Fibroblast of skin of left biceps (primary cell): Measurements from ENCODE around the gene CTDSPL.
"Not testable (repeated sequence)": the region's sequence is repeated elsewhere in the genome, so short reads cannot be mapped to it uniquely, and the experiment has no call there.

ENCODE experiments used
- DNase-seq, 2 experiments: peaks; one replicate each; pipeline ENCODE4 v3.0.0-alpha.2; 2013; ENCODE audit warnings: low read depth in 2 of 2

Gene CTDSPL

DNA sequence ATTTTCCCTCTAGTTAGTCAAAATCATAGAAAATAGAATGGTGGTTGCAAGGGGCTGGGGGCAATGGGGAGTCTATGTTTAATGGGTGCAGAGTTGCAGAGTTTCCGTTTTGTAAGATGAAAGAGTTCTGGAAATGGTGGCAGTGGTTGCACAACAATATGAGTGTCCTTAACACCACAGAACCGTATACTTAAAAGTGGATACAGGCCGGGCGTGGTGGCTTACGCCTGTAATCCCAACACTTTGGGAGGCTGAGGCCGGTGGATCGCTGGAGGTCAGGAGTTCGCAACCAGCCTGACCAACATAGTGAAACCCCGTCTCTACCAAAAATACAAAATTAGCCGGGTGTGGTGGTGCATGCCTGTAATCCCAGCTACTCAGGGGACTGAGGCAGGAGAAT lies 126.7 kb downstream of the CTDSPL start:
- not testable (repeated sequence) for DNase-seq

DNA sequence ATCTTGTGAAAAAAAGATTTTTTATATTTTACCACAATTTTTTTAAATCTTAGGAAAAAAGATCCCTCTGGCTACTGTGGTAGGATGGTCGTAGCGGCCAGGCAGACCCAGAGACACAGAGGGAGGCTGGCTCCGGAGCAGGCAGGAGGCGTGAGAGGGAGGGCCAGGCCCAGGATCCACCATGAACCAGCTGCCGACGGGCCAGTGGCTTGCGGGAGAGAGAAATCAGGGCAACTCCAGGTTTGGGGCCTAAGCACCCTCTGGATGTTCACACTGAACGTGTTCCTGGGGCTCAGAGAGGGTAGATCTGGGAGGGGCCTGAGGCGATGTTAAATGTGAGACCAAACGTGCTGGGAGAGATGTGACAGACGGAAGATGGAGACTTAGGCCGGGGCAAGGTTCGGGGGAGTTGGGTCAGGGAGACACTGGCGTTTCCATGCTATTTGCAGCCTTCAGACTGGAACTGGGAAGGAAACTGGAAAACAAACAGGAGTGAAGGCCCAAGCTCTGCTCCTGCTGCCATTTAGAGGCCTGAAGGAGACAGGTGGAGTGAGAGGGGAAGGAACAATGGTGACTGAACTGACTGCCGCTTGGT lies 127.3 kb downstream of the CTDSPL start:
- DNase-seq = no peak

DNA sequence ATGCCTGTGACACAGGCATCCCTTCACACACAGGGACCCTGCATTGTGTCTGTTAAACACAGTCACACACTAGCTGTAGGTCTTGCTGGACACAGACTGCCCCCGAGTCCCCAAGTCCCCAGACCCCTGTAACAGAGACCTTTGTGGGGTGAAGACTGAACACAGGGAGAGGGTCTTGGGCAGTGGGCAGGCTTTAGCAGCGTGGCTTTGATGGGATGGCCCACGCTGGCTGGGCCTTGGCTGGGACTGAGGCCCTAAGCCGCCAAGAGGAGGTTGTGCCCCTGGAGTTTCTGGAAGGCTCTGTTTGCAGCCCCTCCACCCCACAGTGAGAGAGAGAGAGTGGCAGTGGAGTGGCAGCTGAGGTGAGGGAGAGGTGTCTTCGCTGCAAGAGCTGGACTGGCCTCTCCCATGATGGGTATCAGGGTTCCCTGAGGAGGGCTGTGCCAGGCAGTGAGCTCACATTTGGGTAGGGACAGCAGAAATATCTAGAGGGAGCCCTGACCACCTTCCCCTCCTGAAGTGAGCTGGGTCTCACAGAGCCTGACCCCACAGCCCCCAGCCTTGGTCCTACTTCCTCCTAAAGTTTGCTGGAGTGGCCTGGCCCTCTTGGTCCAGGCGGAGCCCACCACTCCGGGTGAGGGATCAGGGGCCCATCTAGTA lies 128.3 kb downstream of the CTDSPL start:
- DNase-seq = no peak

DNA sequence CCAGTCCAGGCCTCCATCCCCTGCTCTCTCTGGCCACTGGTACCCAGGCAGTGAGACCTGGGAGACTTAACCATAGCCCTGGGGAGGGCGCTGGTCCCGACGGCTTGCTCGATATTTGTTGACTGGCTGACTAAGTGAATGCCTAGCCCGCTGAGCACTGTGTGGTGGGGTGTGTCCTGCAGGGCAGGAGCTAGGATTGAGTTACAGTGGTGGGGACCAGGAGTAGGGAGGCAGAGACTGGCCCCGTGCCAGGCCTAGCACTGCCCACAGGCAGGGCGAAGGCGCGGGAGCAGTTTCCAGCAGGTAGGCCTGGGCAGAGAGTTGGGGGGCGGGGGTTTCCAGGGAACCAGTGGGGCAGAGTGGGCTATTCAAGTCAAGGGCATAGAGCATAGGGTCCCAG lies 128.8 kb downstream of the CTDSPL start, which contains the start of gene VILL:
VILL (plus strand) TSS at position 260 of the 400 bp plus-strand sequence. CDS start 2,887 bp downstream, outside the sequence.
- no peak for DNase-seq

DNA sequence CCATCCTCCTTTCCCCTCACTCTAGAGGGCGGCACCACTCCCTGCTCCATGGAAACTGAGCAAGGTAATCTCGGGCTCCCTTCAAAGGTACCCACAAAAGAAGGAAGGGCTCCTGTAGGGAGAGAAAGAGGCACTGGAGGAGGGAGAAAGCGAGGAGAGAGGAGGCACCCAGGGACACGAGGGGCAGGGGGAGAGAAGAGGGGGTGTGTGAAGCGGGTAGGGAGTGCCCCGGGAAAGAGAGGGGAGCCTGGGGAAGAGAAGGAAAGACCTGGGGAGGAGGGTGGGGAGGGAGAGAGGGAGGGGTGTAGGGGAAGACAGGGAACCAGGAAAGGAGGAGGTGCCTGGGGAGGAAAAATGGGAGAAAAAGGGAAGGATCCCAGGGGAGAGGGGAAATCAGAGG lies 129.4 kb downstream of the CTDSPL start:
- DNase-seq = no peak

DNA sequence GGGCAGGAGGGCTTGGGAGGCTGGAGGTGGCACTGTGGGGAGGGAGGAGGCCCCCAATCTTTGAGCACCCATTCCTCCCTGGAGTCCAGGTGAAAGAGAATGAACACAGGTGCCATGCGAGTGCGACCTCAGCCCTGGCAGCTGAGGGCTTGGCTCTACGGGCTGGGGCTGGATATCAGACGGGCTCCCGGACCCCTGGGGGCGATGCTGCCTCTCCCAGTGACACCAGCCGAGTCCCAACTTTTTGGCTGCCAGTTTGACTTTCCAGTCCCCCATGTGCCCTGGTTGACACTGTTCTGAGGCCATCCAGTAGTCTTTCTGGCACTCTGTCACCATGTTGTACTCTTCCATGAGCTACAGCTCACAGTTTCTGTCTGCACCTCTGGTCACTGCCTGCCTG lies 130.1 kb downstream of the CTDSPL start:
- DNase-seq = no peak

DNA sequence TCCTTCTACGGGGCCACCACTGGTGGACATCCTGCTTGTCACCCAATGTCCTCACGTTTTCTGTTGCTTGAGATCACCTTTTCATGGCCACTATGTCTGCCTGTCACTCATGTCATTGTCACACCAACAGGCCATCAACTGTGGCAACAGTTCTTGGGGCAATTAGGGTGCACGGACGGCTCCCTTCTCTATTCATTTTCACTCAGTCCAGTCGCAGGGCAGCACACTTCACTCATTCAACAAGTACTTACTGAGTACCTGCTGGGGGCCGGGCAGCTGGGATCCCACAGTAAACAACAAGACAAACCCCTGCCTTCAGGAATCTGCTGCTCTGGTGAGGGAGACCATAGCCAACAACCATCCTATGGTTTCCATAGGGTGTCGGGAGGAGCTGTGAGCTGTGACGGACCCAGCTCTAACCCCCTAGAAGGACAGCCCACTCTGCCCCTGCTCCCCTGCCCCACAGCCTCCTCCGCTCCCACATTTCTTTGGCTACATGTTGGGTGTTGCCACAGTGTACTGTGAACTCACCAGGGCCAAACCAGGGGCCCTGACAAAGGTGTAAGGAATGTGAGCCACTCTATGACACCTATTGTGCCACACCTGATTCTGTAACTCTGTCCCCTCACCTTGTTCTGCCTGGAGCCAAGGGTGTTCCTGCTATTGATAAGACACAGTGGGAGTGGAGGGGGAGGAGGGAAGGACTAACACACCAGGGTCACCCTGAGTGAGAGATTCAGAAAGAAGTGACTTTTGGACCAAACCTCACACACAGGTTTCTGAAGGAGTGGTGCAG lies 130.8 kb downstream of the CTDSPL start:
- no peak for DNase-seq

DNA sequence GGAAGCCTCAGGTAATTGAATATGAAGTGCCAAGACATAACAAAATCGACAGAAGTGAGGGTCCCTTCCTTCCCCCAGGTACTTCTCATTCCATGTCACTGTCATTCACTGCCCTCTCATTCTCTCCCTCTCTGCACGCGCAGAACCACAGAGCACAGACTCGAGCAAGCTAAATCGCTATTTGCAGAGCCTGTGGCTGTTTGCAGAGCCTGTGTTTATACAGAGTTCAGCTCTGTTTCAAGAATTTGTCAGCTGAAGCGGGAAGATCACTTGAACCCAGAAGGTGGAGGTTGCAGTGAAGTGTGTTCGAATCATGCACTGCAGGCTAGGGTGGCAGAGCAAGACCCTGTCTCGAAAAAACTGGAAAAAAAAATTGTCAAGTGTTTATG lies 131.4 kb downstream of the CTDSPL start:
- DNase-seq = no peak

DNA sequence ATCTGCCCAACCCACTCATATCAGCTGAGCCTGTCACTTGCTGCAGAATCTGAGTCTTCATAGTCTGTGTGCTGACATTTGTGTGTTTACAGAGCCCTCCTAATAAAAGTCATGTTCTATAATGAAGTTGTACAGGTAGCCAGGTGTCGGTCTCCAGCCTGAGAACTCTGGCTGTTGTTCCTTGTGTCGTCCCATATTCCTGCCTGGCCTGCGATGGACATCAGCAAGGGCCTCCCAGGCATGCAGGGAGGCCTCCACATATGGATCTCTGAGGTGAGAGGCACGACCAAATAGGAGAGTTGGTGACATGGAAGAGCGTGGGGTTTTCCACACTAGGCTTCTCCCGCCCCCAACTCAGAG lies 131.8 kb downstream of the CTDSPL start:
- DNase-seq = no peak

DNA sequence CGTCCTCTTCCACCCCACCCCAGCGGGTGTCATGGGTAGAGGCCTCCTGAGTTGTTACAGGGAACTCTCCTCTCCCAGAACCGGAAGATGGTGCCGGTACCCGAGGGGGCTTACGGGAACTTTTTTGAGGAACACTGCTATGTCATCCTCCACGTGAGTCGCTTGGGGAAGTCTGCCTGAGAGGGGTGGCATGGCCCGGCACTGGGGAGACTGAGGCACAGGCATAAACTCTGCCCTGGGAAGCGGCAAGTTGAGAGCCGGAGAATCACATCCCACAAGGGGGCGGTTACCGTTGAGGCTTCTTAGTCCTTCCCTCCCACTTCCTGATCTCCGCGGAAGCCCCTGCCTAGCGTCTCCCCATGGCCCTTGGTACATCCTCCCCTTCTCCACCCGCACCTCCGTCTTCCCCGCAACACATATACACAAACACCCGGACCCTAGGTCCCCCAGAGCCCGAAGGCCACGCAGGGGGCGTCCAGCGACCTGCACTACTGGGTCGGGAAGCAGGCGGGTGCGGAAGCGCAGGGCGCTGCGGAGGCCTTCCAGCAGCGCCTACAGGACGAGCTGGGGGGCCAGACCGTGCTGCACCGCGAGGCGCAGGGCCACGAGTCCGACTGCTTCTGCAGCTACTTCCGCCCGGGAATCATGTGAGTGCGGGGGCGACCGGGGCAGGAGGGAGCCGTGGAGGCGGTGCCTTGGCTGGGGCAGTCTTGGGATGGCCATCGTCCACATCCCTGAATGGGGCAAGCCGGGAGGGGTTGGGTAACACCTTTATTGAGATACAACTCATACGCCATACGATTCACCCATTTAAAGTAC lies 132.3 kb downstream of the CTDSPL start:
- DNase-seq = peak; percentile 21 to 27

DNA sequence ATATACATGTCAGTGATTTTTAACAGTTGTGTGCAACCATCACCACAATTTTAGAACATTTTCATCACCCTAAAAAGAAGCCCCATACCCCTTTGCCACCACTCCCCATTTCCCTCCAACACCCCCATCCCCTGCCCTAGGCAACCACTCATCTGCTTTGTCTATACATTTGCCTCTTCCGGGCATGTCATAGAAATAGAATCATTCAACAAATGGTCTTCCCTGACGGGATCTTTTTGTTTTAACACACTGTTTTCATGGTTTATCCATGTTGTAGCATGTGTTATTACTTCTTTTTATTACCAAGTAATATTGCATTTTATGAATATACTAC lies 132.9 kb downstream of the CTDSPL start:
- DNase-seq = no peak

DNA sequence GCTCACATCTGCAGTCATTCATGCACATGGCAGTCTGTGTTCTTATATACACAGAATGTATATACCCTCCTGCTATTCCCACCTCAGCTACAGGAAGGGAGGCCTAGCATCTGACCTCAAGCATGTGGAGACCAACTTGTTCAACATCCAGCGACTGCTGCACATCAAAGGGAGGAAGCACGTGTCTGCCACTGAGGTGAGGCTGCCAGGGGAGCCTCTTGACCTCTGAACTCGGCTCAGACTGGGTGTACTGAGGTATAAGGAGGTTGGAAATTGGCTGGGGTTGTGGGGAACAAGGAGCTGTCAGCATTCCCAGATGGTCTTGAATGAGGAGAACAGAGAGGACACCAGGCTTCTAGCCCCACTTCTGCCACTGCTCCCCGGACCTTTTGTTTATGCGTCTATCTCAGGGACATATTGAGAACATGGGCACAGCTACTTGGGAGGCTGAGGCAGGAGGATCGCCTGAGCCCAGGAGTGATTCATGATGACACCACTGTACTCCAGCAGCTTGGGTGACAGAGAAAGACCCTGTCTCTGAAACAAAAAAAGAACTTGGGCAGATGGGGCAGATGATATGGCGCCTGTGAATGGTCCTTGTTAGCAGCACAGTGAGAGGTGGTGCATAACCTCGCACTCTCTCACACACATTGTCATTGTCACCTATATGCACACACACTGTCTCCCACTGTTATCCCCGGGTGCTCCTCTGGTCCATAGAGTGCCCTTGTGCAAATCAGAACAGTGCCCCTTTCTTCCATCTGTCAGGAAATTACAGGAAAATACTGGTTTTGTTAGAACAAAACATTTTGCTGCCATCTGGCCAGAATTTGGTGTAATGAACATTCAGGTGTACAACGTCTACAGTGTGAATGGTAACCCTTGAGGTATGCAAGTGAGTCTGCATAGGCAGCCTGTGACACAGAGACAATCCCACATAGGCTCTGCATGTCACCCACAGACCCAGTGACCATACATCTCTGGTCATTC lies 134.3 kb downstream of the CTDSPL start:
- no peak for DNase-seq

DNA sequence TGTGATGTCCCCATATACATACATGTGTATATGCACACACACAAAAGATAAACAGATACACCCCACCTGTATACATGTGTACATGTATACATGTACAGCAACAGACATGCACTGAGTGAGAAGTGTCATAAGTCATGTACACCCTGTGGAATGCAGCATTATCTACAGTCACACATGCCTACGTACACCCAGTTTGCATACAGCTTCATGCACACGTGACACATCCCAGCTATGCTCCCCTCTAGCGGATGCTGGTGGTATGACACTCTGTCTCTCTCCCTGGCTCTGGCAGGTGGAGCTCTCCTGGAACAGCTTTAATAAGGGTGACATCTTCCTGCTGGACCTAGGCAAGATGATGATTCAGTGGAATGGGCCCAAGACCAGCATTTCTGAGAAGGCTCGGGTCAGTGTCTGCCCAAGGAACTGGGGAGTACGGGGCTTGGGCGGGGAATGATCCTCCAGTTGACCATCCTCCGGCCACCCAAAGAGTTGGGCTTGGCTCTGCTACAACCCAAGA lies 135.2 kb downstream of the CTDSPL start:
- DNase-seq = peak; percentile 30 to 33

DNA sequence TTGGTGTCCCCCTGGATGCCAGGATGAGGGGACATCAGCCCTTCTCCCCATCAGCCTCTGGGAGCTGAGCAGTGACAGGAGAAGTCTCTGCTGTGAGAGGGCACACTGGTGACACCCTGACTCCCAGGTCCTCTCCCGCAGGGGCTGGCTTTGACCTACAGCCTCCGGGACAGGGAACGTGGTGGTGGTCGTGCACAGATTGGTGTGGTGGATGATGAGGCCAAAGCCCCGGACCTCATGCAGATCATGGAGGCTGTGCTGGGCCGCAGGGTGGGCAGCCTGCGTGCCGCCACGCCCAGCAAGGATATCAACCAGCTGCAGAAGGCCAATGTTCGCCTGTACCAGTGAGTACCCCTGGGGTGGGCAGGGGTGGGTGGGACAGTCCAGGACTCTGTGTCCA lies 135.7 kb downstream of the CTDSPL start:
- DNase-seq = no peak

DNA sequence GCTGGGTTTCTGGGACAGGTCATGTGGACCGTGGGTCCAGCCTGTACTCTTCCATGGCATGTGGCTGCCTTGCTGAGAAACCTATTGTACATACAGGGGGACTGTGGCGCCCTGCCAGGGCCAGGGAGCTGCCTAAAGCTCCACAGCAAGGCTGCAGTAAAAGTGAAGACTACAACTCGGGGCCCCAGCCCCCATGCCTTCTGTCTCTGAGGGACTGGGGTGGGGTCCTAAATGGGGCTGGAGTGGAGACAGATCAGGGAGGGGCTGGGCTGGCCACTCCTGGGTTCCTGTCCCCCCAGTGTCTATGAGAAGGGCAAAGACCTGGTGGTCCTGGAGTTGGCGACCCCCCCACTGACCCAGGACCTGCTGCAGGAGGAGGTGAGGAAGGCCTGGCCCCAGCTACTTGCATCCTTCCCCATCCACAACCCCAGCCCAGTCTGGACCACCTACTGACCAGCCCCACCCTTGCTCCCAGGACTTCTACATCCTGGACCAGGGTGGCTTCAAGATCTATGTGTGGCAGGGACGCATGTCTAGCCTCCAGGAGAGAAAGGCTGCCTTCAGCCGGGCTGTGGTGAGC lies 136.2 kb downstream of the CTDSPL start:
- DNase-seq = no peak

DNA sequence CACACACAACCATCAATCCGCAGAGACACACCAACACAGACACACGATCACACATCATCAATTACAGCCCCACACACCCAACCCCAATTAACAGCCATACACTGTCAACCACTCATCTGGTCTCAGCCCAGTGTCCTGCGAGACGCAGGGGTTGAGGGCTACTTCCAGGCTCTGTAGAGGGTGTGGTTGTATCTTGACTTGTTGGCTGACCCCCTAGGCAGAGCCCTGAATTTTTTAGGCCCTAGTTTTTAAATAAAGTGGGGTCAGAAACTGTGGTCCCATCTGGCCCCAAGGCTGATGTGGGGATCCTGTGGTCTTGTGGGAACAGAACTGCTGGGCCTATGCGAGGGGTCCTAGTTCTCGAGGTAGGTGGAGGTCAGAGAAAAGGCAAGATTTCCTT lies 138.2 kb downstream of the CTDSPL start:
- no peak for DNase-seq

DNA sequence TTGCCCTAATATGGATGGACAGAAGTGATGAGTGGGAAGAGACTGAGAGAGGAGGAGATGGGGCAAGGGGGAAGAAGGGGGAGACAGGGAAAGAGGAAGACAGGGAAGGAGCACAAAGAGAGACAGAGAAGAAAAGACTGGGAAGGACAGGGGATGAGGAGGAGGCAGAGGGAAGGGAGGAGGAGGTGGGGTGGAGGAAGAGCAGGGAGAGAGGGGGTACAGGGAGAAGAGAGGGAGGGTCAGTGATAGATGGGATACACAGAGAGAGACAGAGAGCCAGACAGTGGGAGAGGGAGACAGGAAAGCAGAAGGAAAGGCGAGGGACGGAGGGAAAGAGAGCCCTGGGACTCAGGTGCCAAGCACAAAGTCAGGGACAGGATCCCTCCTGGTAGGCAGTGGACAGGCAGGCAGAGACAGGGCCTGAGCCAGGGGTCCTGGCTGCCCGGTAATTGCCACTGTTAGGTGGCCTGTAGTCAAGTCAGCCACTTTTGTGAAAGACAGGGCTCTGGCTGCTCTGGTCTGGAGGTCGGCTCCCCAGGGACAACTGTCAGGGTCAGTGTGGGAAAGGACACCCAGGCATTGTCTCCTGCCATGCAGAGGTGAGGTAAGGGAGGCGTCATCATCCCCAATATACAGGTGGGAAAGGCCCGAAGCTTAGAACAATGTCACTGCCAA lies 138.7 kb downstream of the CTDSPL start:
- DNase-seq = no peak

DNA sequence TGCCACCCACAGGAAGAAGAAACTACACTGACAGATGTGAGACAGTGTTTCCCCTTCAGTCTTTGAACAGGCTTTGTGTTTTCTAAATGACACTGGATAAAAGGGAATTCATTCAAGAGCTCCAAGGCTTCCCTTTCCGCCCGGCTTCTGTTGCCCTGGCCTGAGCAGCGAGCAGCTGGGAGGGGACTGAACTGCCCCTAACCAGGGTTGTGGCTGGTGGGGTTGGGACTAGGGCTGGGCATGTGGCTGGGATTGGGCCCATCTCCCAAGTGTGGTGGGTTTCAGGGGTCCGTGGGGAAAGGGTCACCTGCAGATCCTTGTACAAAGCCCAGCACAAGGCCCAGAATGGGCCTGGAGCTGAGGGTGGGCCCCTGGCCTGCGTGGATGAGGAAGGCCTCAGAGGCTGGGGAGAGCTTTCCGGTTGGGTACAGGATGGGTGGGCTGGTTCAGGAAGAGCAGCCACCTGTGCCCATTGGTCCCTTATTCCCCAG lies 139.3 kb downstream of the CTDSPL start:
- DNase-seq = no peak

DNA sequence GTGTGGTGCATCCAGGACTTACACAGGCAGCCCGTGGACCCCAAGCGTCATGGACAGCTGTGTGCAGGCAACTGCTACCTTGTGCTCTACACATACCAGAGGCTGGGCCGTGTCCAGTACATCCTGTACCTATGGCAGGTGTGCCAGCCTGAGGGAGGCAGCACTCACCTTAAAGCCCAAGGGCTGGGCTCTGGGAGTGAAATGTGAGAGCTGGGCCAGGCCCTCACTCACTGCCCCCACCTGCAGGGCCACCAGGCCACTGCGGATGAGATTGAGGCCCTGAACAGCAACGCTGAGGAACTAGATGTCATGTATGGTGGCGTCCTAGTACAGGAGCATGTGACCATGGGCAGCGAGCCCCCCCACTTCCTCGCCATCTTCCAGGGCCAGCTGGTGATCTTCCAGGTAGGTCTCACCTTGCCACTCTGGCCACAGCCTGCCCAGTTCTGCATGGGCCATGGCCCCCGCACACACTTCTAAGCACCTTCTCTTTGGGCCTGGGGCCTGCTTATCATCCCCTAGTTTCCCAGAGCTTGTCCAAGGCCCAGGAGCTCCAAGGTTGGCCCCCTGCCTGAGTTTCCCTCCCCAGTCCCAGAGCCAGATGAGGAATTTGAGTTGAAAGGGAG lies 139.9 kb downstream of the CTDSPL start:
- no peak for DNase-seq
